MM.1S (cell line): ENCODE results near the gene ADGRF1.

Experiments
- DNase-seq: peaks from one replicate; pipeline ENCODE4 v3.0.0-alpha.2; 2015
- H2AFZ ChIP-seq: fragments of 300-600 bp; sonication (generic); 2 replicates; pipeline ENCODE4 v1.6.0; 2016; ENCODE audit warnings: antibody characterized with exemption, low read length
- H3F3A ChIP-seq: fragments of 300-600 bp; sonication (generic); 2 replicates; pipeline ENCODE4 v1.6.1; 2016; ENCODE audit warnings: mild to moderate bottlenecking, antibody characterized with exemption, low read length, moderate library complexity, mixed read lengths; ENCODE audit not compliant: insufficient read depth
- H3K27ac ChIP-seq: fragments of 300-600 bp; sonication (generic); 2 replicates; pipeline ENCODE4 v1.5.1; 2016; ENCODE audit warnings: mild to moderate bottlenecking, low read length
- H3K27me3 ChIP-seq: fragments of 300-600 bp; sonication (generic); replicated peaks from 2 replicates; pipeline ENCODE4 v1.6.0; 2016; ENCODE audit warnings: low read length; ENCODE audit not compliant: insufficient read depth
- H3K36me3 ChIP-seq: fragments of 300-600 bp; sonication (generic); replicated peaks from 2 replicates; pipeline ENCODE4 v1.6.1; 2016; ENCODE audit warnings: mild to moderate bottlenecking, low read length, mixed read lengths; ENCODE audit not compliant: insufficient read depth
- H3K4me1 ChIP-seq: fragments of 300-600 bp; sonication (generic); 2 replicates; pipeline ENCODE4 v1.6.1; 2016; ENCODE audit warnings: low read length, mixed read lengths
- H3K4me2 ChIP-seq: fragments of 300-600 bp; sonication (generic); 2 replicates; pipeline ENCODE4 v1.6.0; 2016; ENCODE audit warnings: low read depth, low read length
- H3K4me3 ChIP-seq: fragments of 300-600 bp; sonication (generic); 2 replicates; pipeline ENCODE4 v1.5.1; 2016; ENCODE audit warnings: low read length, mixed read lengths
- H3K79me2 ChIP-seq: fragments of 300-600 bp; sonication (generic); 2 replicates; pipeline ENCODE4 v1.6.1; 2016; ENCODE audit warnings: mixed run types, low read length, mixed read lengths
- H3K9ac ChIP-seq: fragments of 300-600 bp; sonication (generic); 2 replicates; pipeline ENCODE4 v1.6.1; 2016; ENCODE audit warnings: low read length, mixed read lengths
- H3K9me2 ChIP-seq: fragments of 300-600 bp; sonication (generic); replicated peaks from 2 replicates; pipeline ENCODE4 v1.6.1; 2016; ENCODE audit warnings: mild to moderate bottlenecking, low read length, mixed read lengths; ENCODE audit not compliant: insufficient read depth
- H3K9me3 ChIP-seq: fragments of 300-600 bp; sonication (generic); replicated peaks from 2 replicates; pipeline ENCODE4 v1.6.1; 2016; ENCODE audit warnings: mild to moderate bottlenecking, low read length, mixed read lengths; ENCODE audit not compliant: insufficient read depth
- H4K20me1 ChIP-seq: fragments of 300-600 bp; sonication (generic); 2 replicates; pipeline ENCODE4 v1.6.1; 2016; ENCODE audit warnings: mild to moderate bottlenecking, low read length, moderate library complexity, mixed read lengths; ENCODE audit not compliant: insufficient read depth
- CTCF ChIP-seq: fragments of 300-600 bp; sonication (generic); IDR thresholded peaks from 2 replicates; pipeline ENCODE4 v1.5.1; 2016; ENCODE audit warnings: antibody characterized with exemption, low read length, mixed read lengths
- EZH2 ChIP-seq: fragments of 300-600 bp; sonication (generic); optimal IDR thresholded peaks from 2 replicates; pipeline ENCODE3; 2017; ENCODE audit warnings: low read depth, mild to moderate bottlenecking, antibody characterized with exemption, low read length, mixed read lengths
- EZH2phosphoT487 ChIP-seq: fragments of 300-600 bp; sonication (generic); IDR thresholded peaks from 2 replicates; pipeline ENCODE4 v1.6.1; 2018; ENCODE audit warnings: antibody characterized with exemption, low read length

Gene ADGRF1

GRCh38 chr6:47061309-47062300, 19.5 kb upstream of the ADGRF1 start:
- no peak overlapping the region for H3K4me2 ChIP-seq
- H3K36me3 ChIP-seq = no peaks in the 10 kb centered on the region
- H3K79me2 ChIP-seq = no peaks in the 10 kb centered on the region
- no peaks in the 10 kb centered on the region for H3F3A ChIP-seq
- H3K27ac ChIP-seq = no peak overlapping the region
- H3K9me3 ChIP-seq = no peaks in the 10 kb centered on the region
- no peak overlapping the region for H3K9ac ChIP-seq
- no peaks in the 10 kb centered on the region for H3K9me2 ChIP-seq
- H4K20me1 ChIP-seq = no peaks in the 10 kb centered on the region
- TF ChIP-seq EZH2 (no peak), EZH2phosphoT487 (no peak), CTCF (no peak)
- DNase-seq = no peak
- H2AFZ ChIP-seq = no peak overlapping the region
- H3K27me3 ChIP-seq = no peaks in the 10 kb centered on the region
- no peak overlapping the region for H3K4me3 ChIP-seq
- no peaks in the 10 kb centered on the region for H3K4me1 ChIP-seq

- no peak overlapping the region for H3K4me3 ChIP-seq
- H3K4me1 ChIP-seq = no peaks in the 10 kb centered on the region
- H4K20me1 ChIP-seq = no peaks in the 10 kb centered on the region
- no peaks in the 10 kb centered on the region for H3K79me2 ChIP-seq
- H3K27ac ChIP-seq = no peak overlapping the region
- H3K9me3 ChIP-seq = no peaks in the 10 kb centered on the region
- no peak for DNase-seq
- no peaks in the 10 kb centered on the region for H3K36me3 ChIP-seq
- no peaks in the 10 kb centered on the region for H3F3A ChIP-seq
- no peak overlapping the region for H3K9ac ChIP-seq
- TF ChIP-seq EZH2 = no peak
- no peak overlapping the region for H3K4me2 ChIP-seq
- H2AFZ ChIP-seq = no peak overlapping the region
- no peaks in the 10 kb centered on the region for H3K27me3 ChIP-seq
- H3K9me2 ChIP-seq = no peaks in the 10 kb centered on the region
Observed at GRCh38 chr6:47059216-47059885, 17.2 kb upstream of the ADGRF1 start.

DNA sequence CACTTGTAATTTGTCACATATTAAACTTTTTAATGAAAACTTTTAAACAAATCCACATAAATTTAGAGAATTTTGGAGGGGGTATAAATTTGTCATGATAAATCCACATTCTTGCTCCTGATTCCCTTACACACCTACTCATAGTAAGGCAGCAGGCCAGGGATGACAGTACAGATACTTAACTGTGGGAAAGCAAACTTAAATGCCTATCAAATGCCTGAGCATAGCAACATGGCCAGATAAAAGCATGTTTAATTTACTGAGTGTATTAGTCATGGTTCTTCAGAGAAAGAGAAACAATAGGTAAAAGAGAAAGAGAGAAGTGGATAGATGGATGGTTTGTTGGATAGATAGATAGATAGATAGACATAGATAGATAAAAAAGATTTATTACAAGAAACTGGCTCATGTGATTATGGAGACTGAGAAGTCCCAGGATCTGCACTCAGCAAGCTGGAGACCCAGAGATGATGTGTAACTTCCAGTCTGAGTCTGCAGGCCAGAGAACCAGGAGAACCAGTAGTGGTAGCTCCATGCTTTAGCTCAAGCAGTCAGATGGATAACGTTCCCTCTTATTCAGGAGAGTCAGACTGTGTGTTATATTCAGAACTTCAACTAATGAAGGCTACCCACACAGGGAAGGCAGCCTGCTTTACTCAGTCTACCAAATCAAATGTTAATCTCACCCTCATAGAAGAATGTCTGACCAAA, 15.9 kb upstream of the ADGRF1 start:
- Histone ChIP-seq H3K27me3 (no peaks in the 10 kb centered on the region), H3K79me2 (no peaks in the 10 kb centered on the region), H3K4me2 (no peak overlapping the region), H4K20me1 (no peaks in the 10 kb centered on the region), H3K4me1 (no peaks in the 10 kb centered on the region), H3K27ac (no peak overlapping the region), H3K9me3 (no peaks in the 10 kb centered on the region), H3K36me3 (no peaks in the 10 kb centered on the region), H2AFZ (no peak overlapping the region), H3F3A (no peaks in the 10 kb centered on the region), H3K4me3 (no peak overlapping the region), H3K9ac (no peak overlapping the region), H3K9me2 (no peaks in the 10 kb centered on the region)
- DNase-seq = no peak
- TF ChIP-seq CTCF (no peak), EZH2phosphoT487 (no peak), EZH2 (no peak)
